ENCODE data around the gene CRYBA1. TPM values are rescaled to one million over a fixed set of nuclear protein-coding genes. Genes with fewer than 3 reads are reported as not detected.

CRYBA1 gene
- total and polyA plus RNA-seq, 2 donors (not counting 3 experiments of a cell fraction or from before 2014, with no cell fraction given) = not detected

GRCh38 chr17:29240968-29241963, 5.4 kb upstream of the CRYBA1 start:
- dilution Hi-C loops (cut with MboI; ENCODE audit: extremely low pct_ligation_motif_present, low sequenced_read_pairs) = no loop called here
- H4K20me1 ChIP-seq (replicated peaks; ENCODE audit: control insufficient read depth, extremely low read depth, insufficient read depth, low read length) = no peaks in the 10 kb centered on the region
- CTCF ChIA-PET = interaction anchor here (0.8 to 5.0 kb wide), 13 partner anchors 9 to 124 kb away, joined by 3 to 42 read pairs (median 5); partner anchors contain the start of gene MYO18A
- peak overlapping the region; percentile 41 for H3K27ac ChIP-seq (ENCODE audit: insufficient read depth, low read depth, low read length)
- H3K4me2 ChIP-seq (ENCODE audit: insufficient read depth, low read length) = no peak overlapping the region
- H2AFZ ChIP-seq (ENCODE audit: low read depth, low read length) = no peak overlapping the region
- no TSS peak for BruUV-seq (replicated peaks)
- TF ChIP-seq JUN (IDR thresholded peaks at IDR 0.05; ENCODE audit: borderline replicate concordance, insufficient read depth, insufficient read length, low read depth) = peak; percentile 69
- TF ChIP-seq POLR2AphosphoS5 (IDR thresholded peaks at IDR 0.05; ENCODE audit: insufficient read depth, low read depth, low read length) = peak; percentile 12
- TF ChIP-seq MAX (IDR thresholded peaks at IDR 0.05; ENCODE audit: insufficient read depth, insufficient read length) = no peak
- peak; percentile 92 for TF ChIP-seq FOS (IDR thresholded peaks at IDR 0.05; ENCODE audit: borderline replicate concordance, insufficient read depth, low read length)
- TF ChIP-seq GATA2 (IDR thresholded peaks at IDR 0.05; ENCODE audit: insufficient read depth, insufficient read length, low read depth, low read length) = no peak
- no peaks in the 10 kb centered on the region for H3K36me3 ChIP-seq (ENCODE audit: control insufficient read depth in 2 of 2, extremely low read depth in 1 of 2, insufficient read depth in 2 of 2, low read length in 2 of 2)
- H3K79me2 ChIP-seq (ENCODE audit: control insufficient read depth, insufficient read depth, low read length) = no peaks in the 10 kb centered on the region
- H3K9me3 ChIP-seq (replicated peaks; ENCODE audit: control insufficient read depth, insufficient read depth, low read length) = no peaks in the 10 kb centered on the region
- peaks cover 12% of the 10 kb centered on the region for H3K4me1 ChIP-seq (ENCODE audit: control insufficient read depth, extremely low read depth, insufficient read depth, low read length)
- FAIRE-seq (peak; percentile 98), DNase-seq (ENCODE audit: low read depth, low spot score) (peak; percentile 82)
- intact Hi-C loops (cut with micrococcal nuclease) = no loop called here
- H3K4me3 ChIP-seq (replicated peaks in 1 of 3; ENCODE audit: insufficient read depth in 1 of 3, low read depth in 1 of 3, low read length in 3 of 3) = no peak overlapping the region
- H3K9ac ChIP-seq (replicated peaks; ENCODE audit: extremely low read depth, insufficient read depth, low read length) = no peak overlapping the region
- POLR2A ChIA-PET = interaction anchor here (0.6 to 1.7 kb wide), 3 partner anchors 16 to 53 kb away, joined by 3 to 7 read pairs (median 3); partner anchors contain the start of gene NUFIP2
- no peaks in the 10 kb centered on the region for H3K9me1 ChIP-seq (replicated peaks; ENCODE audit: control insufficient read depth, extremely low read depth, insufficient read depth, low read length)
- no peaks in the 10 kb centered on the region for H3K27me3 ChIP-seq (ENCODE audit: control insufficient read depth in 2 of 2, insufficient read depth in 2 of 2, low read length in 2 of 2)
